ENCODE measurements around the gene PAX5. TPM values are rescaled to one million over a fixed set of nuclear protein-coding genes. Genes with fewer than 3 reads are reported as not detected.

The PAX5 gene
- total RNA-seq, 3 donors from 2014 or later = 1.2 to 8.6 (median 1.7) TPM

DNA sequence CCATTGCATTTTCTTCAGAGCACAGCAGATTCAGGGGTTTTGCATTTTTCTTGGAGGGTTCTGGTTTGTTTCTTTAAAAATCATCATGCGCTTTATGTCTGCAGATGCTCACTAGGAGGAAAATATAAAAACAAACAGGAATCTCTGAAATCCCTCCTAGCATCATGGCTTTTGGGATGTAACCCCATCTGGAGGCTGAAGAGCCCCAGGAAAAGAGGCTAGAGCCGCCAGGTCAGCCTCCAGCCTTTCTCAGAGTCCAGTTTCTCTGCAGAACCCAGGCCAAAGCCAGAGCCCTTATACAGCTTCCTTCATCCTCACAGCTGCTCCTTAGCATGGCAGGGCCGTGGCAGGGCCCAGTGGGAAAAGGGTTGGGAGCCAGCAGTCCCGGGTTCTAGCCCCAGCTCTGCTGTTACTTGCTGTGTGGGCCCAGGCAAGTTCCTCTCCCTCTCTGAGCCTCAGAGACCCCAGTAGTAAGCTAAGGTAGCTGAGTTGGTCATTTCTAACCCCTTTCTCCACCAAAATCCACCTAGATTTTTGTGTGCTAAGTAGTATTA is 62.1 kb downstream of the PAX5 start:
- ATAC-seq = no peak
- H3K36me3 Mint-ChIP-seq (ENCODE audit: insufficient read depth) = no peaks in the 10 kb centered on the region
- no peak for DNase-seq
- no peak overlapping the region for H3K4me3 Mint-ChIP-seq
- H3K27me3 Mint-ChIP-seq (ENCODE audit: low read depth) = peaks cover 12% of the 10 kb centered on the region
- H3K4me1 Mint-ChIP-seq (ENCODE audit: low read depth) = peaks cover 1% of the 10 kb centered on the region
- no peaks in the 10 kb centered on the region for H3K9me3 Mint-ChIP-seq

GRCh38 chr9:36970007-36970888 is 63.8 kb downstream of the PAX5 start:
- Mint-ChIP-seq H3K4me1 (ENCODE audit: low read depth) (peaks cover 1% of the 10 kb centered on the region), H3K27me3 (ENCODE audit: low read depth) (peaks cover 4% of the 10 kb centered on the region), H3K9me3 (no peaks in the 10 kb centered on the region), H3K4me3 (no peak overlapping the region), H3K36me3 (ENCODE audit: insufficient read depth) (no peaks in the 10 kb centered on the region)
- DNase-seq = no peak
- no peak for ATAC-seq

- no peaks in the 10 kb centered on the region for H3K36me3 Mint-ChIP-seq (ENCODE audit: insufficient read depth)
- no peaks in the 10 kb centered on the region for H3K9me3 Mint-ChIP-seq
- H3K4me1 Mint-ChIP-seq (ENCODE audit: low read depth) = peaks cover 1% of the 10 kb centered on the region
- ATAC-seq = no peak
- DNase-seq = no peak
- no peaks in the 10 kb centered on the region for H3K27me3 Mint-ChIP-seq (ENCODE audit: low read depth)
- H3K4me3 Mint-ChIP-seq = no peak overlapping the region
Measured at GRCh38 chr9:36969216-36969771, 64.8 kb downstream of the PAX5 start.

DNA sequence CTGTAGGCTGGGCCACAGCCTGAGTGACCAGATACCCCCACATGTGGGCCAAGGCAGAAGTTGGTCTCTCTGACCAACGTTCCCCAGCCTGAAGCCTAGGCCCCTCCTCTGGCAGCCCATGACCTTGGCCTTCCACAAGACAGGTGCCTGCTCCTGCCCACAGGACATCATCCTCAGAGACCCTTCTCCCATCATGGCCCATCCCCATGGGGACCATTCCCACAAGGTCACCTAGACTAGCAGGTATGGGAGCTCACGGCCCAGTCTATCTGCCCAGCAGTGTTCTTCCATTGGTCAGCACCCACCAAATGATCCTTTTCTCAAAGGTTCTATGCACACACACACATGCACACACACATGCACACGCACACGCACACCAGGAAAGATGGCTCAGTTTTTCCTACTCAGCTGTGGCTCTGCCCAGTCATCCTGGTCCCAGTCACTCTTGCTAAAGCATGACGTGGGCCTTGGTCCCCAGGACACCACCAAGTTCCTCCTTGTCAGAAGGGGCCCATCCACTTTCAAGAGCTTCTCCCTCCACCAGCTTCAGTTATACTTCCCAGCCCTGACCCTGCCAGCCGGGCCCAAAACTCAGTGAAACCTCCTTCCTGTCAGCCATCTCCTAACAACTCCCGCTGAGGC is 65.4 kb downstream of the PAX5 start:
- H3K9me3 Mint-ChIP-seq = no peaks in the 10 kb centered on the region
- no peak overlapping the region for H3K4me3 Mint-ChIP-seq
- peaks cover 1% of the 10 kb centered on the region for H3K4me1 Mint-ChIP-seq (ENCODE audit: low read depth)
- DNase-seq = no peak
- H3K27me3 Mint-ChIP-seq (ENCODE audit: low read depth) = no peaks in the 10 kb centered on the region
- no peaks in the 10 kb centered on the region for H3K36me3 Mint-ChIP-seq (ENCODE audit: insufficient read depth)
- no peak for ATAC-seq

DNA sequence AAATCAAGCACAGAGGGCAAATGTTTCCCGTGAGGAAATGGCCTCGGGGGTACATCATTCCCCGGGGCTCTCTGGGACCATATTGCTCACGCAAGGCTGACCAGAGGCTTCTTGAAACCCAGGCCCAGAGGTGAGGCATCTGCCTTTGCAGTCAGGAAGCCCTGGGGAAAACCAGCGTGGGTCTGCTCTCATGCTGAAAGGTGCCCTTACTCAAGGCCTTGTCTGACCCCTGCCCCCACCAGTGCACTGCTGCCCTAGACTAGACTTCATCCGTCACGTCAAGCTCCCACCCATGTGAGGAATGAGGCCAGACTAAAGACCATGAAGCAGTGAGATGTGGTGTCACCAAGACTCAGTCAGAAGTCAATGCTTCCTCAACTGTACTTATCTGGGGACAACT is 66.1 kb downstream of the PAX5 start:
- ATAC-seq (no peak), DNase-seq (no peak)
- H3K9me3 Mint-ChIP-seq = no peaks in the 10 kb centered on the region
- H3K4me1 Mint-ChIP-seq (ENCODE audit: low read depth) = peaks cover 1% of the 10 kb centered on the region
- H3K4me3 Mint-ChIP-seq = no peak overlapping the region
- H3K27me3 Mint-ChIP-seq (ENCODE audit: low read depth) = no peaks in the 10 kb centered on the region
- no peaks in the 10 kb centered on the region for H3K36me3 Mint-ChIP-seq (ENCODE audit: insufficient read depth)

- no peaks in the 10 kb centered on the region for H3K36me3 Mint-ChIP-seq (ENCODE audit: insufficient read depth)
- H3K4me3 Mint-ChIP-seq = no peak overlapping the region
- H3K27me3 Mint-ChIP-seq (ENCODE audit: low read depth) = no peaks in the 10 kb centered on the region
- ATAC-seq = no peak
- peaks cover 1% of the 10 kb centered on the region for H3K4me1 Mint-ChIP-seq (ENCODE audit: low read depth)
- no peaks in the 10 kb centered on the region for H3K9me3 Mint-ChIP-seq
- no peak for DNase-seq
Measured at GRCh38 chr9:36966371-36967097, 67.5 kb downstream of the PAX5 start.

GRCh38 chr9:36964791-36965190 is 69.3 kb downstream of the PAX5 start:
- Mint-ChIP-seq H3K27me3 (ENCODE audit: low read depth) (peaks cover 6% of the 10 kb centered on the region), H3K36me3 (ENCODE audit: insufficient read depth) (no peaks in the 10 kb centered on the region), H3K9me3 (no peaks in the 10 kb centered on the region), H3K4me1 (ENCODE audit: low read depth) (peaks cover 1% of the 10 kb centered on the region), H3K4me3 (no peak overlapping the region)
- DNase-seq (no peak), ATAC-seq (no peak)

GRCh38 chr9:36963346-36963745 is 70.7 kb downstream of the PAX5 start:
- H3K4me1 Mint-ChIP-seq (ENCODE audit: low read depth) = no peaks in the 10 kb centered on the region
- peaks cover 9% of the 10 kb centered on the region for H3K27me3 Mint-ChIP-seq (ENCODE audit: low read depth)
- DNase-seq (no peak), ATAC-seq (no peak)
- no peaks in the 10 kb centered on the region for H3K9me3 Mint-ChIP-seq
- no peaks in the 10 kb centered on the region for H3K36me3 Mint-ChIP-seq (ENCODE audit: insufficient read depth)
- H3K4me3 Mint-ChIP-seq = no peak overlapping the region

DNA sequence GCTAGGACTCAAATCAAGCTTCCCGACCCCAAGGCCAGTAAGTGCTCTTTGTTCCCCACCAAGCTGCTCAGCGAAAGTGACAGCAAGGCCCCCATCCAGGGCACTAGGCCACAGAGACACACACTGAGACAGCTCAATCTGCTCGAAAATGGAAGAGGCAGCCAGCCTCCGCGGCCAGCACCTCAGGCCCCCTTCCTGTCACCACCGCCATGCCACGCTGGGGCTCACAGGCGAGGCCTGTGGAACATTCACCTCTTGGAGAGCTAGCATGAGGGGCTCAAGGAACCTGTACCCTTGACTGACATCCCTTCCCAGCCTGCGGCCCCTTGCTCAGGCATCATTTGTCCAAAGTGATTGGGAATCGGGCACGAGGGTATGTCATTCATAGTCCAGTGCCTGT is 71.4 kb downstream of the PAX5 start:
- no peaks in the 10 kb centered on the region for H3K9me3 Mint-ChIP-seq
- no peaks in the 10 kb centered on the region for H3K36me3 Mint-ChIP-seq (ENCODE audit: insufficient read depth)
- H3K4me3 Mint-ChIP-seq = no peak overlapping the region
- no peak for DNase-seq
- peaks cover 11% of the 10 kb centered on the region for H3K27me3 Mint-ChIP-seq (ENCODE audit: low read depth)
- no peaks in the 10 kb centered on the region for H3K4me1 Mint-ChIP-seq (ENCODE audit: low read depth)
- ATAC-seq = no peak

DNA sequence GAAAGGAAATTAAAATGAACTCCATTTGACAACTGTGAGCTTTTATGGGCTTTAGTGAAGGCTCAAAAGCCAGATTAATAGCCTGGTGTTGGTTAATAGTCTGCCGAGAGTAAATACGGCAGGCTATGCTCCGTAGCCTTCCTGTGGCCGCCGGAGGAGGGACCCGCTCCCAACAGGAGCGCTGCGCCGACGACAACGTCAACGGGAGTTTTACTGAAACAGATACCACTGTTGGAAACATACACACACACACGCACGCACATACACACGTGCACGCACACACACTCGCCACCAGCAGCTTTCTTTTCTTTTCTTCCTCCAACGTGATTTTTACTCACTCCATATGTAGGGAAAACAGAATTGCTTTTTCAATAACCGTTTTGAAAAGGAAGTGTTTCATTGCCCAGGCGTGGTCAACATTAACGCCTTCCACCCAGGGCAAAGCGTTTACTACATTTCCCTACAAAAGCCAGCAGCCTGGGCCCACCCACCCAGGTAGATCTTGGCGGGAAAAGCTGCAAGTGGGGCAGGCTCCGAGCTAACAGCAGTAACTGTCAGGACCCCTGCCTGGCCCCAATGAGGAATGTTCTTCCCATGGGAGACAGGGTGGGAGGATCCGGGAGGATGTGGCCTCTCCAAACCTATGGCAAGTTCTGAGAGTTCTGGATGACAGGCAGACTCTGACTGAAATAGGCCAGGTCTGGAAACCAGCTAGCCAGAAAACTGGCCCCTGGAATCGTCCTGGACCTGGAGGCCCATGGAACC is 72.3 kb downstream of the PAX5 start:
- Mint-ChIP-seq H3K36me3 (ENCODE audit: insufficient read depth) (no peaks in the 10 kb centered on the region), H3K27me3 (ENCODE audit: low read depth) (peaks cover 20% of the 10 kb centered on the region), H3K4me1 (ENCODE audit: low read depth) (no peaks in the 10 kb centered on the region), H3K9me3 (no peaks in the 10 kb centered on the region), H3K4me3 (no peak overlapping the region)
- DNase-seq (no peak), ATAC-seq (no peak)

DNA sequence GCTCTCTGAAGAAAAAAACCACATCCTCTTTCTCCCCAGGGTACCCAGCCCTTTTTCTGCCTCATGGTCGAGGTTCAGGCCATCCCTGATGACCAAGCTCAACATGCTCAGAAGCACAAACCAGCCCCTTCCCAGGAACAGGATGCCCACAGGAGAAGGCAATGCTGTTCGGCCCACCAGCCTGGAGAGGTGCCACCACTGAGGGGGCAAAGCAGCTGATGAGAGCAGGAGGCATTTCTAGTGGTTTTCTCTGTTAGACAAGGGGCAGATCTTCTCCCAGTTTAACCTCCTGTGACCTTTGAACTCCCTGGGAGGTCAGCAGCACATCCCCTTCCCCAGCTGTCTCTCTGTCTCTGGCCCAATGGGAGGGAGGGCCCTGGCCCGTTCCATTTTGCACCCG is 73.0 kb downstream of the PAX5 start:
- DNase-seq (no peak), ATAC-seq (no peak)
- H3K4me3 Mint-ChIP-seq = no peak overlapping the region
- H3K9me3 Mint-ChIP-seq = no peaks in the 10 kb centered on the region
- no peaks in the 10 kb centered on the region for H3K36me3 Mint-ChIP-seq (ENCODE audit: insufficient read depth)
- H3K27me3 Mint-ChIP-seq (ENCODE audit: low read depth) = peaks cover 27% of the 10 kb centered on the region
- H3K4me1 Mint-ChIP-seq (ENCODE audit: low read depth) = no peaks in the 10 kb centered on the region

- ATAC-seq = no peak
- H3K9me3 Mint-ChIP-seq = no peaks in the 10 kb centered on the region
- DNase-seq = no peak
- peaks cover 29% of the 10 kb centered on the region for H3K27me3 Mint-ChIP-seq (ENCODE audit: low read depth)
- no peaks in the 10 kb centered on the region for H3K4me1 Mint-ChIP-seq (ENCODE audit: low read depth)
- no peak overlapping the region for H3K4me3 Mint-ChIP-seq
- no peaks in the 10 kb centered on the region for H3K36me3 Mint-ChIP-seq (ENCODE audit: insufficient read depth)
Measured at GRCh38 chr9:36960575-36960955, 73.5 kb downstream of the PAX5 start.

DNA sequence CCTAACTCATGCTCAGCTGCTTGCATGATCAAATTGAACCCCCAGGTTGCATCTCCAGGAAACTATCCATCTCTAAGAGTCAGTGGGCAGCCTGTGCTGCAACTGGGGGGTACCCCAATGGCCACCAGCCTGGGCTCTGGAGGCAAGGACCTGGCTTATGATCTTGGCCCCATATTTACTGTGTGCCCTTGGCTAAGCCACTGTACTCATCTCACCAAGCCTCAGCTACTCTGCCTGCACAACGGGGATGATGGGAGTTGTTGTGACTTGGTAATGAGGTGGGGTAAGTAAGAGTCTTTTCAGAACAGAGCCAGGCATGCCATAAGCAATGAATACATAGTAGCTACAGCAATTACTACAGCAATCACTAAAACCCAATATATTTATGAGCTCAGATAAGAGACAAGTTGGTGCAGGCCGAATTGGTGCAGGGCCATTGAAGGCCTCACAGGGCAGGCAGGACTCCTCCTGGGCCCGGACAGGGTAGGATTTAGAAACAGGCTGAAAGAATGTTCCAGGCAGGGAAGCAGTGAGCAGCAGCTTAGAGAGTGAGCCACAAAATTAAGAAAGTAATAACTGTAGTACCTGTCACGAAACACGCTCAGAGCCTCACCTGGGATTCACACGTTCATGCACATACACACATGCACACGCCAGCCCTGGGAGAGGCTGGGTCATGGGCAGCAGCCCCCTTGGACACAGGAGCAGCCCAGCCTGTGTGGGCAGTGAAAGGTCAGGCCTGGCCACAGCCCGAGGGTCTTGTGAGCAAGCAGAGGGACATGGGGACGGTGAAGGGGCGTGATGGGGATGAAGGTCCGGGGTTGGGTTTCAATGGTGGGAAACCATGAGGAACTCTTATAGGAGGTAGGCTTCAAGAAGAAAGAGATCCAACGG is 74.1 kb downstream of the PAX5 start:
- Mint-ChIP-seq H3K36me3 (ENCODE audit: insufficient read depth) (no peaks in the 10 kb centered on the region), H3K4me1 (ENCODE audit: low read depth) (no peaks in the 10 kb centered on the region), H3K9me3 (no peaks in the 10 kb centered on the region), H3K4me3 (no peak overlapping the region), H3K27me3 (ENCODE audit: low read depth) (peaks cover 29% of the 10 kb centered on the region)
- ATAC-seq = no peak
- DNase-seq = no peak

Data from activated T-cell treated with anti-CD3 and anti-CD28 coated beads, Interleukin-2, amount 50 U/mL, for 4 hours (primary cell).